Hair follicular keratinocyte (primary cell): ENCODE data around the gene FEZF2. TPM values are rescaled to one million over a fixed set of nuclear protein-coding genes. Genes with fewer than 3 reads are reported as not detected.

Source experiments
- total RNA-seq: library from RNA; depleted of rRNA; stranded (reverse); fragments of >200 nt; gene quantifications from 2 replicates; pipeline ENCODE4 v1.2.3, GENCODE V29; 2015

The FEZF2 gene
- total RNA-seq = not detected in 2 replicates

GRCh38 chr3:62373215-62373614 lies at the start of gene FEZF2:
FEZF2 (minus strand) TSS chr3:62373550; CDS start chr3:62372868, 682 bp downstream.

